Fibroblast of lung (primary cell): ENCODE results near the gene SNAPIN. TPM values are rescaled to one million over a fixed set of nuclear protein-coding genes. Genes with fewer than 3 reads are reported as not detected.

Source experiments
- DNase-seq, 2 donors: peaks; one replicate each; pipeline versions ENCODE4 v3.0.0 to v3.0.0-alpha.2; 2010; ENCODE audit warnings: low read depth in 2 of 2
- H2AFZ ChIP-seq: 2 replicates; pipeline ENCODE4 v1.5.1; 2012; ENCODE audit warnings: low read length, control low read depth, inconsistent platforms
- H3K27ac ChIP-seq: 2 replicates; pipeline ENCODE4 v1.5.1; 2011; ENCODE audit warnings: low read length, control low read depth; ENCODE audit not compliant: insufficient read depth
- H3K27me3 ChIP-seq: 2 replicates; pipeline ENCODE4 v1.5.1; 2011; ENCODE audit warnings: mild to moderate bottlenecking, low read length; ENCODE audit not compliant: control insufficient read depth, insufficient read depth
- H3K36me3 ChIP-seq: 2 replicates; pipeline ENCODE4 v1.5.1; 2011; ENCODE audit warnings: low read length; ENCODE audit not compliant: control insufficient read depth, insufficient read depth
- H3K4me1 ChIP-seq: 2 replicates; pipeline ENCODE4 v1.5.1; 2011; ENCODE audit warnings: low read length; ENCODE audit not compliant: control insufficient read depth, insufficient read depth; ENCODE audit errors: extremely low read depth
- H3K4me2 ChIP-seq: 2 replicates; pipeline ENCODE4 v1.5.1; 2011; ENCODE audit warnings: low read length, control low read depth; ENCODE audit not compliant: insufficient read depth; ENCODE audit errors: extremely low read depth
- H3K4me3 ChIP-seq, 4 experiments: fragments of 200-600 bp in 1 of 4; sonication (generic) in 1 of 4; replicated peaks in 1 of 4; 2 replicates each; pipeline ENCODE4 v1.5.1; 2011 to 2016; ENCODE audit warnings: low read length in 4 of 4, low read depth in 3 of 4, mild to moderate bottlenecking in 3 of 4, control low read depth in 2 of 4, inconsistent platforms in 1 of 4, mixed read lengths in 1 of 4; ENCODE audit not compliant: insufficient read depth in 1 of 4; ENCODE audit errors: control extremely low read depth in 1 of 4
- H3K79me2 ChIP-seq: 2 replicates; pipeline ENCODE4 v1.5.1; 2012; ENCODE audit warnings: mild to moderate bottlenecking, low read length, inconsistent platforms; ENCODE audit not compliant: control insufficient read depth, insufficient read depth
- H3K9ac ChIP-seq: 2 replicates; pipeline ENCODE4 v1.5.1; 2011; ENCODE audit warnings: mild to moderate bottlenecking, low read length, control low read depth; ENCODE audit not compliant: insufficient read depth
- H3K9me3 ChIP-seq: 2 replicates; pipeline ENCODE4 v1.5.1; 2012; ENCODE audit warnings: low read depth, low read length; ENCODE audit not compliant: control insufficient read depth, insufficient read depth
- H4K20me1 ChIP-seq: 2 replicates; pipeline ENCODE4 v1.5.1; 2011; ENCODE audit warnings: low read length; ENCODE audit not compliant: control insufficient read depth, insufficient read depth; ENCODE audit errors: extremely low read depth
- EZH2 ChIP-seq: IDR thresholded peaks from 2 replicates; pipeline ENCODE4 v1.5.1; 2012; ENCODE audit warnings: low read length, control low read depth, mild to moderate bottlenecking; ENCODE audit errors: missing control alignments
- polyA plus RNA-seq, 2 donors: library from polyadenylated mRNA; depleted of rRNA in 1 of 2; stranded (reverse) in 1 of 2; unstranded in 1 of 2; fragments of >200 nt; gene quantifications; 2 replicates each; pipeline ENCODE4 v1.2.1, GENCODE V29; 2011 to 2012; ENCODE audit warnings: missing spikeins in 1 of 2
- total RNA-seq: library from RNA; depleted of rRNA; stranded (reverse); fragments of >200 nt; gene quantifications from 2 replicates; pipeline ENCODE4 v1.2.1, GENCODE V29; 2014
- TF ChIP-seq, protein P1 (sequence below), 2 donors: IDR thresholded peaks in 1 of 2; conservative IDR thresholded peaks in 1 of 2; 1 replicate in 1 of 2; 2 replicates in 1 of 2; pipeline ENCODE4 v1.5.1; 2011 to 2012; ENCODE audit warnings: low read length in 2 of 2, control low read depth in 1 of 2, inconsistent platforms in 1 of 2, low read depth in 1 of 2, mild to moderate bottlenecking in 1 of 2

SNAPIN gene
- total and polyA plus RNA-seq, 2 donors (not counting 1 experiment from before 2014, with no cell fraction given): 56.8 to 76.5 TPM

DNA sequence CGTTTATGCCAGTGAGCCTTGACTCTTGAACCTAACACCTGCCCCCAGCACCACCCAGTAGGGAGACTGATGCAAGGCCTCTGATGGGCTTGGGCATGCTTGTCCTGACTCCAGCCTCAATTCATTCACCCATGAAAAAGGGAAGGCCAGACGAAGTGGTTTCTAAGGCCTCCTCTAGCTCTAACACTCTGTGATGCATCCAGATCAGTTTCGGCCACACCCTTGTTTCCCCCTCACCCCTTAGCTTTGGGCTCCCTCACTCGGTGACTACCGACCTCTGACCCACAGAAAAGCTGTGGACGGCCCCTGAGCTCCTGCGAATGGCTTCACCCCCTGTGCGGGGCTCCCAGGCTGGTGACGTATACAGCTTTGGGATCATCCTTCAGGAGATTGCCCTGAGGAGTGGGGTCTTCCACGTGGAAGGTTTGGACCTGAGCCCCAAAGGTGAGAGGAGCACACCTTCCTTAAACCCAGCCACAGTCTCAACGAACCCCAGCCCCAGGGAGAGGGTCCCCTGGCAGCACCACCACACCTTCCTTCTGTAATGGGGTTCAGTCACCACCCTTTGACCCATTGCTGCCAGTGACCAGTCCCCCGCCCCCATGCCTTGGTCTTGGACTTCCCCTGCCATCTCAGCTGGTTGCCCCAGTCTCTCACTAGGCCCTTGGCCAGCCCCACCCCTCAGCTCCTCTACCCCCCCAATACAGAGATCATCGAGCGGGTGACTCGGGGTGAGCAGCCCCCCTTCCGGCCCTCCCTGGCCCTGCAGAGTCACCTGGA, 29.0 kb downstream of the SNAPIN start:
- peaks cover 7% of the 10 kb centered on the region for H3K27me3 ChIP-seq

DNA sequence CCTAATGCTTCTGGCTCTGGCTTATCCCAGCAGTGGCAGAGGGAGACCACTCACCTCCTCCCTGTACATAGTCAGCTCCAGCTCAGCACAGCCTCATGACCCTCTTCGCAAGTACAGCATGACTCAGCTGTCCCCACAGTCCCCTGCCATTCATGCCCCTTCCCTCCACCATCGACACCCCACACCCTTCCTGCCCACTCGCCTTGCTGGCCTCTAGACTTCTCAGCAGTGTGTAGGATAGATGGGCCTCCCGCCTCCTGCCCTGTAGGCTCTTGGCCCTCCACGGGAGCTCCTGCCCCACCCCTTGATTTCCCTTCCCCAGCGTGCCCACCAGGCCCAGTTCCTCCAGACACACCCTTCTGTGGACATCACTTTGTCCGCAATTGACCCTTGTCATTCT, 29.8 kb downstream of the SNAPIN start:
- no peak overlapping the region for H2AFZ ChIP-seq
- peaks cover 2% of the 10 kb centered on the region for H3K4me1 ChIP-seq
- H3K9ac ChIP-seq: no peak overlapping the region
- H4K20me1 ChIP-seq: no peaks in the 10 kb centered on the region
- no peak overlapping the region for H3K4me3 ChIP-seq
- TF ChIP-seq EZH2: no peak
- TF ChIP-seq, protein P1, sequence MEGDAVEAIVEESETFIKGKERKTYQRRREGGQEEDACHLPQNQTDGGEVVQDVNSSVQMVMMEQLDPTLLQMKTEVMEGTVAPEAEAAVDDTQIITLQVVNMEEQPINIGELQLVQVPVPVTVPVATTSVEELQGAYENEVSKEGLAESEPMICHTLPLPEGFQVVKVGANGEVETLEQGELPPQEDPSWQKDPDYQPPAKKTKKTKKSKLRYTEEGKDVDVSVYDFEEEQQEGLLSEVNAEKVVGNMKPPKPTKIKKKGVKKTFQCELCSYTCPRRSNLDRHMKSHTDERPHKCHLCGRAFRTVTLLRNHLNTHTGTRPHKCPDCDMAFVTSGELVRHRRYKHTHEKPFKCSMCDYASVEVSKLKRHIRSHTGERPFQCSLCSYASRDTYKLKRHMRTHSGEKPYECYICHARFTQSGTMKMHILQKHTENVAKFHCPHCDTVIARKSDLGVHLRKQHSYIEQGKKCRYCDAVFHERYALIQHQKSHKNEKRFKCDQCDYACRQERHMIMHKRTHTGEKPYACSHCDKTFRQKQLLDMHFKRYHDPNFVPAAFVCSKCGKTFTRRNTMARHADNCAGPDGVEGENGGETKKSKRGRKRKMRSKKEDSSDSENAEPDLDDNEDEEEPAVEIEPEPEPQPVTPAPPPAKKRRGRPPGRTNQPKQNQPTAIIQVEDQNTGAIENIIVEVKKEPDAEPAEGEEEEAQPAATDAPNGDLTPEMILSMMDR (conservative IDR thresholded peaks at IDR 0.05 in 1 of 2, IDR thresholded peaks at IDR 0.05 in 1 of 2; ENCODE audit: low read depth in 1 of 2, low read length in 2 of 2): no peak
- no peak overlapping the region for H3K4me2 ChIP-seq
- no peaks in the 10 kb centered on the region for H3K36me3 ChIP-seq
- DNase-seq: no peak
- H3K27me3 ChIP-seq: peaks cover 13% of the 10 kb centered on the region
- no peak overlapping the region for H3K27ac ChIP-seq
- H3K79me2 ChIP-seq: no peaks in the 10 kb centered on the region
- H3K9me3 ChIP-seq: no peaks in the 10 kb centered on the region

More for the DNA sequence above, 29.0 kb downstream of the SNAPIN start:
- TF ChIP-seq EZH2: no peak
- TF ChIP-seq, protein P1 (conservative IDR thresholded peaks at IDR 0.05 in 1 of 2, IDR thresholded peaks at IDR 0.05 in 1 of 2; ENCODE audit: low read depth in 1 of 2, low read length in 2 of 2): no peak
- no peak overlapping the region for H3K27ac ChIP-seq
- no peak overlapping the region for H2AFZ ChIP-seq
- no peak for DNase-seq
- H3K79me2 ChIP-seq: no peaks in the 10 kb centered on the region
- H3K36me3 ChIP-seq: no peaks in the 10 kb centered on the region
- no peak overlapping the region for H3K9ac ChIP-seq
- H3K4me3 ChIP-seq: no peak overlapping the region
- H3K4me2 ChIP-seq: no peak overlapping the region
- no peaks in the 10 kb centered on the region for H3K9me3 ChIP-seq
- no peaks in the 10 kb centered on the region for H4K20me1 ChIP-seq
- H3K4me1 ChIP-seq: peaks cover 2% of the 10 kb centered on the region

DNA sequence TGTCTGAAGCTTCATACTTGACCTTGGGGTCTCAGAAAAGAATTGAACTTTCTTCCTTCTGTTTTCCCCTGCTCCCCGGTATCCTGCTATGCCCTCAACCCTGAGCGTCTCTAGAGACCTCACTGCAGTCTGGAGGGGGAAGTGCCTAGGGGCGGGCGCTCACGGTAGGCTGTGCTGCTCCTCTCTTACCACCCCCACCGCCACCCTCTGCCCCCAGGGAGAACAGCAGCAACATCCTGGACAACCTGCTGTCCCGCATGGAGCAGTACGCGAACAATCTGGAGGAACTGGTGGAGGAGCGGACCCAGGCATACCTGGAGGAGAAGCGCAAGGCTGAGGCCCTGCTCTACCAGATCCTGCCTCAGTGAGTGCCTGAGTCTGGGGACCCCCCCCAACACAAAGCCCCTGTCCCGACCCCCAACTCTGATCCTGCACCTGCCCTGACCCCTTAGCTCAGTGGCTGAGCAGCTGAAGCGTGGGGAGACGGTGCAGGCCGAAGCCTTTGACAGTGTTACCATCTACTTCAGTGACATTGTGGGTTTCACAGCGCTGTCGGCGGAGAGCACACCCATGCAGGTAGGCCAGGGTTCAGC, 30.3 kb downstream of the SNAPIN start:
- TF ChIP-seq EZH2: no peak
- TF ChIP-seq, protein P1 (conservative IDR thresholded peaks at IDR 0.05 in 1 of 2, IDR thresholded peaks at IDR 0.05 in 1 of 2; ENCODE audit: low read depth in 1 of 2, low read length in 2 of 2): no peak
- Histone ChIP-seq H3K9ac (no peak overlapping the region), H3K27me3 (peaks cover 9% of the 10 kb centered on the region), H3K79me2 (no peaks in the 10 kb centered on the region), H3K4me3 (no peak overlapping the region), H3K4me2 (no peak overlapping the region), H3K27ac (no peak overlapping the region), H3K9me3 (no peaks in the 10 kb centered on the region), H4K20me1 (no peaks in the 10 kb centered on the region), H2AFZ (no peak overlapping the region), H3K36me3 (no peaks in the 10 kb centered on the region), H3K4me1 (peaks cover 2% of the 10 kb centered on the region)
- no peak for DNase-seq
